WTC11 (cell line): ENCODE data around the gene NTN1. TPM values are rescaled to one million over a fixed set of nuclear protein-coding genes. Genes with fewer than 3 reads are reported as not detected.
"Not testable (repeated sequence)": the region's sequence is repeated elsewhere in the genome, so short reads cannot be mapped to it uniquely, and the experiment has no call there.

Experiments used
- ATAC-seq: fragments of 200-7000 bp; cut with Tn5 transposase; 2 replicates; pipeline ENCODE4 v1.10.0; 2021; ENCODE audit warnings: mild to moderate bottlenecking, moderate library complexity
- CTCF ChIA-PET: fragments of 300-600 bp; sonication (Branson Sonifier 250); formaldehyde crosslinking; loops from one replicate; lab custom pipeline; 2021; ENCODE audit warnings: antibody characterized with exemption; lab: Charles Lee
- POLR2A ChIA-PET: fragments of 350-600 bp; sonication (Branson Sonifier 250); formaldehyde crosslinking; loops from one replicate; lab custom pipeline; 2021; ENCODE audit warnings: antibody characterized with exemption; lab: Charles Lee
- DNase-seq: peaks from one replicate; pipeline ENCODE4 v3.0.0; 2021; ENCODE audit warnings: low spot score
- H3K27ac Mint-ChIP-seq: 2 replicates; pipeline ENCODE4 v1.8.0; 2021; ENCODE audit warnings: mixed read lengths
- H3K27me3 Mint-ChIP-seq: 2 replicates; pipeline ENCODE4 v1.8.0; 2021; ENCODE audit warnings: low read depth, mild to moderate bottlenecking, moderate library complexity, mixed read lengths
- H3K36me3 Mint-ChIP-seq: 2 replicates; pipeline ENCODE4 v1.8.0; 2021; ENCODE audit warnings: mixed read lengths
- H3K4me1 Mint-ChIP-seq: 2 replicates; pipeline ENCODE4 v1.8.0; 2022; ENCODE audit warnings: mixed read lengths
- H3K4me3 Mint-ChIP-seq: 2 replicates; pipeline ENCODE4 v1.8.0; 2021; ENCODE audit warnings: mild to moderate bottlenecking, moderate library complexity, mixed read lengths
- H3K9me3 Mint-ChIP-seq: 2 replicates; pipeline ENCODE4 v1.8.0; 2021; ENCODE audit warnings: mixed read lengths
- CDX4 ChIP-seq: fragments of 250-450 bp; sonication (Bioruptor Pico); IDR thresholded peaks from 2 replicates; pipeline ENCODE4 v1.9.0; 2021; ENCODE audit warnings: moderate library complexity, mild to moderate bottlenecking, inconsistent platforms, borderline replicate concordance
- ESRRA ChIP-seq: sonication (generic); formaldehyde crosslinking; IDR thresholded peaks from 2 replicates; pipeline ENCODE4 v1.8.1; 2022; ENCODE audit warnings: mild to moderate bottlenecking, missing genetic modification reagents, borderline replicate concordance
- FOXP4 ChIP-seq: sonication (generic); formaldehyde crosslinking; IDR thresholded peaks from 2 replicates; pipeline ENCODE4 v1.8.0; 2022; ENCODE audit warnings: mild to moderate bottlenecking, missing genetic modification reagents
- GRHL2 ChIP-seq: fragments of 250-450 bp; sonication (Bioruptor Pico); IDR thresholded peaks from 2 replicates; pipeline ENCODE4 v1.8.0; 2022; ENCODE audit warnings: mild to moderate bottlenecking, moderate library complexity; ENCODE audit not compliant: insufficient replicate concordance, severe bottlenecking
- HMGXB4 ChIP-seq: sonication (generic); formaldehyde crosslinking; IDR thresholded peaks from 2 replicates; pipeline ENCODE4 v1.8.1; 2023; ENCODE audit warnings: mild to moderate bottlenecking, moderate library complexity, missing genetic modification reagents
- JUN ChIP-seq: sonication (generic); formaldehyde crosslinking; IDR thresholded peaks from 2 replicates; pipeline ENCODE4 v1.8.0; 2023; ENCODE audit warnings: mild to moderate bottlenecking, missing genetic modification reagents
- MYBL2 ChIP-seq: sonication (generic); formaldehyde crosslinking; IDR thresholded peaks from 2 replicates; pipeline ENCODE4 v1.8.1; 2023; ENCODE audit warnings: mild to moderate bottlenecking, moderate library complexity, missing genetic modification reagents
- NFATC4 ChIP-seq: fragments of 250-450 bp; sonication (Bioruptor Pico); IDR thresholded peaks from 2 replicates; pipeline ENCODE4 v1.9.0; 2021; ENCODE audit warnings: mild to moderate bottlenecking
- NFYB ChIP-seq: sonication (generic); formaldehyde crosslinking; conservative IDR thresholded peaks from 2 replicates; pipeline ENCODE4 v1.8.0; 2022; ENCODE audit warnings: low read depth, missing genetic modification reagents
- OVOL2 ChIP-seq: fragments of 250-450 bp; sonication (Bioruptor Pico); IDR thresholded peaks from 2 replicates; pipeline ENCODE4 v1.9.0; 2021; ENCODE audit warnings: mild to moderate bottlenecking, borderline replicate concordance
- RELA ChIP-seq: sonication (generic); formaldehyde crosslinking; IDR thresholded peaks from 2 replicates; pipeline ENCODE4 v1.8.1; 2022; ENCODE audit warnings: missing genetic modification reagents, mild to moderate bottlenecking, borderline replicate concordance
- SOX15 ChIP-seq: fragments of 250-450 bp; sonication (Bioruptor Pico); IDR thresholded peaks from 2 replicates; pipeline ENCODE4 v1.9.0; 2021; ENCODE audit warnings: mild to moderate bottlenecking
- SP1 ChIP-seq: sonication (generic); formaldehyde crosslinking; conservative IDR thresholded peaks from 2 replicates; pipeline ENCODE4 v1.8.1; 2022; ENCODE audit warnings: missing genetic modification reagents
- ZNF671 ChIP-seq: fragments of 250-450 bp; sonication (Bioruptor Pico); IDR thresholded peaks from 2 replicates; pipeline ENCODE4 v1.8.0; 2021; ENCODE audit warnings: mild to moderate bottlenecking
- total RNA-seq: library from RNA; stranded (reverse); gene quantifications from 3 replicates; pipeline ENCODE4 v1.2.3, GENCODE V29; 2021
- TF ChIP-seq, protein P1 (sequence below): fragments of 250-450 bp; sonication (Bioruptor Pico); IDR thresholded peaks from 2 replicates; pipeline ENCODE4 v1.9.0; 2021; ENCODE audit warnings: mild to moderate bottlenecking
- TF ChIP-seq, protein P2 (sequence below): fragments of 250-450 bp; sonication (Bioruptor Pico); IDR thresholded peaks from 2 replicates; pipeline ENCODE4 v2.1.2; 2022; ENCODE audit warnings: mild to moderate bottlenecking, moderate library complexity
- TF ChIP-seq, protein P3 (sequence below): sonication (generic); formaldehyde crosslinking; IDR thresholded peaks from 2 replicates; pipeline ENCODE4 v1.8.1; 2023; ENCODE audit warnings: mild to moderate bottlenecking, missing genetic modification reagents, moderate library complexity

The NTN1 gene
- total RNA-seq, 1 experiment from 2014 or later: 5.5 TPM

- TF ChIP-seq, protein P1, sequence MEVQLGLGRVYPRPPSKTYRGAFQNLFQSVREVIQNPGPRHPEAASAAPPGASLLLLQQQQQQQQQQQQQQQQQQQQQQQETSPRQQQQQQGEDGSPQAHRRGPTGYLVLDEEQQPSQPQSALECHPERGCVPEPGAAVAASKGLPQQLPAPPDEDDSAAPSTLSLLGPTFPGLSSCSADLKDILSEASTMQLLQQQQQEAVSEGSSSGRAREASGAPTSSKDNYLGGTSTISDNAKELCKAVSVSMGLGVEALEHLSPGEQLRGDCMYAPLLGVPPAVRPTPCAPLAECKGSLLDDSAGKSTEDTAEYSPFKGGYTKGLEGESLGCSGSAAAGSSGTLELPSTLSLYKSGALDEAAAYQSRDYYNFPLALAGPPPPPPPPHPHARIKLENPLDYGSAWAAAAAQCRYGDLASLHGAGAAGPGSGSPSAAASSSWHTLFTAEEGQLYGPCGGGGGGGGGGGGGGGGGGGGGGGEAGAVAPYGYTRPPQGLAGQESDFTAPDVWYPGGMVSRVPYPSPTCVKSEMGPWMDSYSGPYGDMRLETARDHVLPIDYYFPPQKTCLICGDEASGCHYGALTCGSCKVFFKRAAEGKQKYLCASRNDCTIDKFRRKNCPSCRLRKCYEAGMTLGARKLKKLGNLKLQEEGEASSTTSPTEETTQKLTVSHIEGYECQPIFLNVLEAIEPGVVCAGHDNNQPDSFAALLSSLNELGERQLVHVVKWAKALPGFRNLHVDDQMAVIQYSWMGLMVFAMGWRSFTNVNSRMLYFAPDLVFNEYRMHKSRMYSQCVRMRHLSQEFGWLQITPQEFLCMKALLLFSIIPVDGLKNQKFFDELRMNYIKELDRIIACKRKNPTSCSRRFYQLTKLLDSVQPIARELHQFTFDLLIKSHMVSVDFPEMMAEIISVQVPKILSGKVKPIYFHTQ (CRISPR knock-in tag): no peak
- TF ChIP-seq NFYB: no peak
- no peak for TF ChIP-seq SOX15 (CRISPR knock-in tag)
- no peak for TF ChIP-seq MYBL2 (CRISPR knock-in tag)
- no peak for TF ChIP-seq GRHL2 (CRISPR knock-in tag)
Observed at GRCh38 chr17:9151091-9151490, 129.8 kb downstream of the NTN1 start (continued).

- ATAC-seq, DNase-seq, H3K9me3 Mint-ChIP-seq, POLR2A ChIA-PET, H3K27me3 Mint-ChIP-seq, H3K36me3 Mint-ChIP-seq, H3K27ac Mint-ChIP-seq, H3K4me3 Mint-ChIP-seq: not testable (repeated sequence)
- CTCF ChIA-PET: interaction anchor here (1.0 to 2.6 kb wide), 2 partner anchors 11 kb away, joined by 4 to 12 read pairs; no protein-coding TSS in a partner anchor
- H3K4me1 Mint-ChIP-seq: peaks cover 14% of the 10 kb centered on the region
Observed at GRCh38 chr17:9151740-9152139, 130.4 kb downstream of the NTN1 start.

- CTCF ChIA-PET: interaction anchor here (1.0 kb wide), 1 partner anchor 161 kb away, joined by 4 read pairs; no protein-coding TSS in a partner anchor
- no peak overlapping the region for H3K4me3 Mint-ChIP-seq
- DNase-seq: no peak
- TF ChIP-seq RELA (no peak), ESRRA (no peak), SOX15 (CRISPR knock-in tag) (no peak), CDX4 (CRISPR knock-in tag) (no peak), SP1 (no peak)
- TF ChIP-seq, protein P2, sequence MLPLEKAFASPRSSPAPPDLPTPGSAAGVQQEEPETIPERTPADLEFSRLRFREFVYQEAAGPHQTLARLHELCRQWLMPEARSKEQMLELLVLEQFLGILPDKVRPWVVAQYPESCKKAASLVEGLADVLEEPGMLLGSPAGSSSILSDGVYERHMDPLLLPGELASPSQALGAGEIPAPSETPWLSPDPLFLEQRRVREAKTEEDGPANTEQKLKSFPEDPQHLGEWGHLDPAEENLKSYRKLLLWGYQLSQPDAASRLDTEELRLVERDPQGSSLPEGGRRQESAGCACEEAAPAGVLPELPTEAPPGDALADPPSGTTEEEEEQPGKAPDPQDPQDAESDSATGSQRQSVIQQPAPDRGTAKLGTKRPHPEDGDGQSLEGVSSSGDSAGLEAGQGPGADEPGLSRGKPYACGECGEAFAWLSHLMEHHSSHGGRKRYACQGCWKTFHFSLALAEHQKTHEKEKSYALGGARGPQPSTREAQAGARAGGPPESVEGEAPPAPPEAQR (CRISPR knock-in tag): no peak
- TF ChIP-seq, all 79 proteins: peak for 0
- Mint-ChIP-seq H3K9me3 (peaks cover 8% of the 10 kb centered on the region), H3K27me3 (no peaks in the 10 kb centered on the region), H3K27ac (no peak overlapping the region), H3K36me3 (no peaks in the 10 kb centered on the region), H3K4me1 (peaks cover 29% of the 10 kb centered on the region)
- ATAC-seq: no peak
- POLR2A ChIA-PET: interaction anchor here (0.6 kb wide), 1 partner anchor 34 kb away, joined by 4 read pairs; no protein-coding TSS in a partner anchor
Observed at GRCh38 chr17:9158544-9159452, 137.5 kb downstream of the NTN1 start.

GRCh38 chr17:9162275-9162985, 141.1 kb downstream of the NTN1 start:
- POLR2A ChIA-PET: interaction anchor here (1.3 kb wide), 1 partner anchor 22 kb away, joined by 3 read pairs; no protein-coding TSS in a partner anchor
- H3K27ac Mint-ChIP-seq: no peak overlapping the region
- ATAC-seq (peak; percentile 90), DNase-seq (peak; percentile 68)
- peaks cover 8% of the 10 kb centered on the region for H3K9me3 Mint-ChIP-seq
- H3K27me3 Mint-ChIP-seq: no peaks in the 10 kb centered on the region
- H3K4me3 Mint-ChIP-seq: peak overlapping the region; percentile 51
- no peaks in the 10 kb centered on the region for H3K36me3 Mint-ChIP-seq
- peaks cover 36% of the 10 kb centered on the region for H3K4me1 Mint-ChIP-seq
- CTCF ChIA-PET: interaction anchor here (0.5 to 2.4 kb wide), 51 partner anchors 9 to 360 kb away, joined by 3 to 17 read pairs (median 4); partner anchors contain the start of gene NTN1
- TF ChIP-seq, protein P3, sequence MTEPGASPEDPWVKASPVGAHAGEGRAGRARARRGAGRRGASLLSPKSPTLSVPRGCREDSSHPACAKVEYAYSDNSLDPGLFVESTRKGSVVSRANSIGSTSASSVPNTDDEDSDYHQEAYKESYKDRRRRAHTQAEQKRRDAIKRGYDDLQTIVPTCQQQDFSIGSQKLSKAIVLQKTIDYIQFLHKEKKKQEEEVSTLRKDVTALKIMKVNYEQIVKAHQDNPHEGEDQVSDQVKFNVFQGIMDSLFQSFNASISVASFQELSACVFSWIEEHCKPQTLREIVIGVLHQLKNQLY (CRISPR knock-in tag): no peak
- TF ChIP-seq JUN (no peak), ZNF671 (CRISPR knock-in tag) (no peak), FOXP4 (CRISPR knock-in tag) (no peak), HMGXB4 (CRISPR knock-in tag) (0 out of 2 replicates have a peak, but pooled peaks have one; percentile 37), NFATC4 (0 out of 2 replicates have a peak, but pooled peaks have one; percentile 11), OVOL2 (CRISPR knock-in tag) (no peak)
